Peyer's patch (tissue), 4 donors: ENCODE data around the gene NTSR2.

Source experiments
- POLR2A ChIP-seq, 2 donors: fragments of 450-650 bp; IDR thresholded peaks; one replicate each; pipeline ENCODE4 v1.5.1; 2017; ENCODE audit warnings: antibody characterized with exemption in 2 of 2, mild to moderate bottlenecking in 2 of 2, moderate library complexity in 2 of 2
- TF ChIP-seq, protein P1 (sequence below), 6 experiments: fragments of 450-650 bp in 4 of 6; fragments of 200-600 bp in 2 of 6; sonication (generic) in 1 of 6; IDR thresholded peaks; one replicate each; pipeline ENCODE4 v1.5.1; 2017 to 2019; ENCODE audit warnings: antibody characterized with exemption in 6 of 6, mild to moderate bottlenecking in 3 of 6, moderate library complexity in 1 of 6

DNA sequence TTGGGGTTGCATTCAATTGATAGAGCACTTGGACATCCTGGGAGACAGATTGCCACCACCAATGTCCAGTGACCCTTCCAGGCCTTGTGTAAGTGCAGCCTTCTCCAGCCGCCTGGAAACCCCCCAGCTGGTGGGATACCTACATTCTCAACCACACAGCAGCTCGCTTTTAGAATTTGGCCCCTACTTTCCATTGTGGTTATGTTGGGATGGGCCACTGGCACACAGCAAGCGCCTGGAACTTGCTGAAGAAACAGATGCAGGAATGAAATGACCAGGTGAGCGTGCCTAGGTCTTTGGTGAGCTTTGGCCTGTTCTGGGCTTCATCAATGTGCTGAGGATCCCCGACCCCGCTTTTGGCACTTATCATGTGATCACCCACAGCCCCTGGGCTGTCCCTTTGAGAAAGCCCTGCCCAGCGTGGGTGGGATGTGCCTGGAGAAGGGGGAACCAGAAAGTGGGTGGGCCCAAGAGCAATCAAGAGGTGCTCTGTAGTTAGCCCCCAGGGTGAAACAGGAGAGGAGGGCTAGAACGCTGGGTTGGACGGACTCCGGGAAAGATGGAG lies 16.0 kb upstream of the NTSR2 start:
- TF ChIP-seq, protein P1, sequence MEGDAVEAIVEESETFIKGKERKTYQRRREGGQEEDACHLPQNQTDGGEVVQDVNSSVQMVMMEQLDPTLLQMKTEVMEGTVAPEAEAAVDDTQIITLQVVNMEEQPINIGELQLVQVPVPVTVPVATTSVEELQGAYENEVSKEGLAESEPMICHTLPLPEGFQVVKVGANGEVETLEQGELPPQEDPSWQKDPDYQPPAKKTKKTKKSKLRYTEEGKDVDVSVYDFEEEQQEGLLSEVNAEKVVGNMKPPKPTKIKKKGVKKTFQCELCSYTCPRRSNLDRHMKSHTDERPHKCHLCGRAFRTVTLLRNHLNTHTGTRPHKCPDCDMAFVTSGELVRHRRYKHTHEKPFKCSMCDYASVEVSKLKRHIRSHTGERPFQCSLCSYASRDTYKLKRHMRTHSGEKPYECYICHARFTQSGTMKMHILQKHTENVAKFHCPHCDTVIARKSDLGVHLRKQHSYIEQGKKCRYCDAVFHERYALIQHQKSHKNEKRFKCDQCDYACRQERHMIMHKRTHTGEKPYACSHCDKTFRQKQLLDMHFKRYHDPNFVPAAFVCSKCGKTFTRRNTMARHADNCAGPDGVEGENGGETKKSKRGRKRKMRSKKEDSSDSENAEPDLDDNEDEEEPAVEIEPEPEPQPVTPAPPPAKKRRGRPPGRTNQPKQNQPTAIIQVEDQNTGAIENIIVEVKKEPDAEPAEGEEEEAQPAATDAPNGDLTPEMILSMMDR (IDR thresholded peaks at IDR 0.05): no peak
- no peak for TF ChIP-seq POLR2A (IDR thresholded peaks at IDR 0.05)
